ENCODE results near the gene TFPT. TPM values are rescaled to one million over a fixed set of nuclear protein-coding genes. Genes with fewer than 3 reads are reported as not detected.

Gene TFPT
- total RNA-seq, 2 donors from 2014 or later: 31.4 to 47.3 TPM

GRCh38 chr19:54154603-54155345, 39.3 kb upstream of the TFPT start:
- H3K27ac Mint-ChIP-seq: peak overlapping the region; percentile 25
- H3K36me3 Mint-ChIP-seq (ENCODE audit: low read depth): peaks cover 91% of the 10 kb centered on the region
- H3K4me1 Mint-ChIP-seq: peaks cover 8% of the 10 kb centered on the region
- no peaks in the 10 kb centered on the region for H3K27me3 Mint-ChIP-seq
- no peak overlapping the region for H3K4me3 Mint-ChIP-seq
- no peak for ATAC-seq (replicated peaks)
- H3K9me3 Mint-ChIP-seq: no peaks in the 10 kb centered on the region

- no peaks in the 10 kb centered on the region for H3K9me3 Mint-ChIP-seq
Observed at GRCh38 chr19:54153731-54154326, 38.4 kb upstream of the TFPT start.

GRCh38 chr19:54152878-54153524, 37.5 kb upstream of the TFPT start:
- no peak overlapping the region for H3K4me3 Mint-ChIP-seq
- ATAC-seq (replicated peaks): no peak
- H3K27ac Mint-ChIP-seq: peak overlapping the region; percentile 20
- no peaks in the 10 kb centered on the region for H3K9me3 Mint-ChIP-seq
- H3K27me3 Mint-ChIP-seq: no peaks in the 10 kb centered on the region
- H3K36me3 Mint-ChIP-seq (ENCODE audit: low read depth): peaks cover 92% of the 10 kb centered on the region
- peaks cover 10% of the 10 kb centered on the region for H3K4me1 Mint-ChIP-seq

More at GRCh38 chr19:54153731-54154326, 38.4 kb upstream of the TFPT start:
- Mint-ChIP-seq H3K27me3 (no peaks in the 10 kb centered on the region), H3K4me1 (peaks cover 10% of the 10 kb centered on the region), H3K36me3 (ENCODE audit: low read depth) (peaks cover 94% of the 10 kb centered on the region), H3K27ac (peak overlapping the region; percentile 25), H3K4me3 (no peak overlapping the region)
- no peak for ATAC-seq (replicated peaks)

- Mint-ChIP-seq H3K4me3 (no peak overlapping the region), H3K36me3 (ENCODE audit: low read depth) (peaks cover 93% of the 10 kb centered on the region), H3K9me3 (no peaks in the 10 kb centered on the region), H3K4me1 (peaks cover 10% of the 10 kb centered on the region), H3K27me3 (no peaks in the 10 kb centered on the region), H3K27ac (no peak overlapping the region)
- no peak for ATAC-seq (replicated peaks)
Observed at GRCh38 chr19:54152267-54152666, 36.8 kb upstream of the TFPT start.

- no peak overlapping the region for H3K27ac Mint-ChIP-seq
Observed at GRCh38 chr19:54151362-54152035, 36.0 kb upstream of the TFPT start.

GRCh38 chr19:54149021-54149812, 33.8 kb upstream of the TFPT start:
- peaks cover 10% of the 10 kb centered on the region for H3K4me1 Mint-ChIP-seq

More at GRCh38 chr19:54151362-54152035, 36.0 kb upstream of the TFPT start:
- Mint-ChIP-seq H3K4me1 (peaks cover 10% of the 10 kb centered on the region), H3K9me3 (no peaks in the 10 kb centered on the region), H3K36me3 (ENCODE audit: low read depth) (peaks cover 93% of the 10 kb centered on the region), H3K27me3 (no peaks in the 10 kb centered on the region), H3K4me3 (no peak overlapping the region)
- no peak for ATAC-seq (replicated peaks)

GRCh38 chr19:54148158-54148557, 32.7 kb upstream of the TFPT start:
- H3K27me3 Mint-ChIP-seq: no peaks in the 10 kb centered on the region
- no peak overlapping the region for H3K4me3 Mint-ChIP-seq
- no peaks in the 10 kb centered on the region for H3K9me3 Mint-ChIP-seq
- peaks cover 95% of the 10 kb centered on the region for H3K36me3 Mint-ChIP-seq (ENCODE audit: low read depth)
- H3K4me1 Mint-ChIP-seq: peaks cover 10% of the 10 kb centered on the region
- H3K27ac Mint-ChIP-seq: no peak overlapping the region
- no peak for ATAC-seq (replicated peaks)

More at GRCh38 chr19:54149021-54149812, 33.8 kb upstream of the TFPT start:
- no peak for ATAC-seq (replicated peaks)
- Mint-ChIP-seq H3K9me3 (no peaks in the 10 kb centered on the region), H3K27me3 (no peaks in the 10 kb centered on the region), H3K36me3 (ENCODE audit: low read depth) (peaks cover 95% of the 10 kb centered on the region), H3K4me3 (no peak overlapping the region), H3K27ac (peak overlapping the region; percentile 46)

GRCh38 chr19:54147676-54148075, 32.2 kb upstream of the TFPT start:
- Mint-ChIP-seq H3K36me3 (ENCODE audit: low read depth) (peaks cover 95% of the 10 kb centered on the region), H3K4me3 (no peak overlapping the region), H3K27ac (no peak overlapping the region), H3K9me3 (no peaks in the 10 kb centered on the region), H3K4me1 (peaks cover 10% of the 10 kb centered on the region), H3K27me3 (no peaks in the 10 kb centered on the region)
- ATAC-seq (replicated peaks): no peak

GRCh38 chr19:54145541-54146158, 30.2 kb upstream of the TFPT start:
- no peaks in the 10 kb centered on the region for H3K9me3 Mint-ChIP-seq

GRCh38 chr19:54142166-54142780, 26.8 kb upstream of the TFPT start:
- Mint-ChIP-seq H3K27me3 (no peaks in the 10 kb centered on the region), H3K4me1 (peaks cover 20% of the 10 kb centered on the region), H3K4me3 (no peak overlapping the region), H3K9me3 (no peaks in the 10 kb centered on the region), H3K36me3 (ENCODE audit: low read depth) (peaks cover 87% of the 10 kb centered on the region), H3K27ac (no peak overlapping the region)
- ATAC-seq (replicated peaks): no peak

More at GRCh38 chr19:54145541-54146158, 30.2 kb upstream of the TFPT start:
- peaks cover 18% of the 10 kb centered on the region for H3K4me1 Mint-ChIP-seq
- no peak overlapping the region for H3K4me3 Mint-ChIP-seq
- ATAC-seq (replicated peaks): no peak
- peaks cover 89% of the 10 kb centered on the region for H3K36me3 Mint-ChIP-seq (ENCODE audit: low read depth)
- H3K27me3 Mint-ChIP-seq: no peaks in the 10 kb centered on the region
- no peak overlapping the region for H3K27ac Mint-ChIP-seq

GRCh38 chr19:54141356-54141755, 25.9 kb upstream of the TFPT start:
- H3K4me3 Mint-ChIP-seq: no peak overlapping the region
- no peak for ATAC-seq (replicated peaks)
- no peak overlapping the region for H3K27ac Mint-ChIP-seq

GRCh38 chr19:54138489-54139256, 23.2 kb upstream of the TFPT start:
- Mint-ChIP-seq H3K27me3 (no peaks in the 10 kb centered on the region), H3K27ac (peak overlapping the region; percentile 95), H3K36me3 (ENCODE audit: low read depth) (peaks cover 55% of the 10 kb centered on the region), H3K4me1 (peaks cover 21% of the 10 kb centered on the region), H3K9me3 (no peaks in the 10 kb centered on the region), H3K4me3 (peak overlapping the region; percentile 91)
- no peak for ATAC-seq (replicated peaks)

More at GRCh38 chr19:54141356-54141755, 25.9 kb upstream of the TFPT start:
- Mint-ChIP-seq H3K4me1 (peaks cover 21% of the 10 kb centered on the region), H3K36me3 (ENCODE audit: low read depth) (peaks cover 81% of the 10 kb centered on the region), H3K27me3 (no peaks in the 10 kb centered on the region), H3K9me3 (no peaks in the 10 kb centered on the region)
